GM18868 (cell line): ENCODE results near the gene REPS1.
A peak's percentile ranks its signal among the peaks of the same experiment; 100 is the strongest.
"Not testable (repeated sequence)": the region's sequence is repeated elsewhere in the genome, so short reads cannot be mapped to it uniquely, and the experiment has no call there.

ENCODE experiments used
- ATAC-seq: cut with Tn5 transposase; IDR thresholded peaks from one replicate; pipeline ENCODE4 v1.9.1; 2021; ENCODE audit warnings: mild to moderate bottlenecking, moderate library complexity; ENCODE audit not compliant: unreplicated experiment

The REPS1 gene

GRCh38 chr6:139003751-139004150 is 15.7 kb upstream of the REPS1 start:
- no peak for ATAC-seq

DNA sequence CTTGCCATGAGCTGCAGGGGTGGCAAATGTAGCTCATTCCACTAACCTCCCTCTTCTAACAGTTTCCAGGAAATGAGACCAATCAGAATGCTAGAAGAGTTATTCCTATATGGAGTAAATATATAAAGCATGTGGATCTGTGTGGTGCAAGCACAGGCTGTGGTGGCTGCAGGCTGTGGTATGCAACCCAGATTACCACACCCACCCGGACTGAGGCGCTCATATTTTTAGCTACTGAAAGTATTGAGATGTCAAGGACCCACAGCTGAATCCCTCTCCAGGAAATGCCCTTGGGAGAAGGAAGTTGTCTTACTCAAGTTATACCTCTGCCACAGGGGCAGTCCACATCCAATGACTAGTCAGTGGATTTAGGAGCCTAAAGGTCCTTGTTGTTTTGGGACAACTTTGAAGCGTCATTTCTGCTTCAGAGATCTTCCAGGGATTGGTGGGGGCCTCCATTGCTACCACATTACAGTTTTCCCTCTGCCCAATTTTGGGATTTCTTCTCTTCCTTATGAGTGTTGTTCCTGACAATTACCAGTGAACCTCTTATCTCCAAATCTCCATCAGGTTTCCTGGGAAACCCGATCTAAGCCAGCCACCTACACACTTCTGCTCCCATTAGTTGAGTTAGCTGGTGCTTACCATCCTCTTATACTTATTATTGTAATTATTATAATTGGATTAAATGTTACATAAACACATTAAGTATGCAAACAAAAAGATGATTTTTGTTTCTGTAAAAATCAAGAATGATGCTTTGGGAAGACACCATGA is 12.1 kb upstream of the REPS1 start:
- ATAC-seq = no peak

DNA sequence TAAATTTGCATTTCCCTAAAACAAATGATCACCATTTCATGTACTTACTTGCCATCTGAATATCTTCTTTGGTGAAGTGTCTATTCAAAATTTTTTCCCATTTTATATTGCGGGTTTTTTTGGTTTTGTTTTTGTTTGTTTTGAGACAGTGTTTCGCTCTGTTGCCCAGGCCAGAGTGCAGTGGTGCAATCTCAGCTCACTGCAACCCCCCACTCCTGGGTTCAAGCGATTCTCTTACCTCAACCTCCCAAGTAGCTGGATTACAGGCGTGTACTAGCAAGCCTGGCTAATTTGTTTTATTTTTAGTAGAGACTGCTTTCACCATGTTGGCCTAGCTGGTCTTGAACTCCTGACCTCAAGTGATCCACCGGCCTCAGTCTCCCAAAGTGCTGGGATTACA is 9.1 kb upstream of the REPS1 start:
- no peak for ATAC-seq

GRCh38 chr6:138996524-138996923 is 8.5 kb upstream of the REPS1 start:
- ATAC-seq = no peak

DNA sequence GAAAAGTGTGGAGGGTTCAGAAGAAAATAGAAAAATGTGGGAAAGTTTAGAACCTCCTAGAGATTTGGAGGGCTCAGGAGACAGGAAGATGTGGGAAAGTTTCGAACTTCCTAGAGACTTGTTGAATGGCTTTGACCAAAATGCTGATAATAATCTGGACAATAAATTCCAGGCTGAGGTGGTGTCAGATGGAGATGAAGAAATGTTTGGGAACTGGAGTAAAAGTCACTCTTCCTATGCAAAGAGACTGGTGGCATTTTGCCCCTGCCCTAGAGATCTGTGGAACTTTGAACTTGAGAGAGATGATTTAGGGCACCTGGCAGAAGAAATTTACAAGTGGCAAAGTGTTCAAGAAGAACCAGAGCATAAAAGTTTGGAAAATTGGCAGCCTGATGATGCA is 5.4 kb upstream of the REPS1 start:
- ATAC-seq = not testable (repeated sequence)

DNA sequence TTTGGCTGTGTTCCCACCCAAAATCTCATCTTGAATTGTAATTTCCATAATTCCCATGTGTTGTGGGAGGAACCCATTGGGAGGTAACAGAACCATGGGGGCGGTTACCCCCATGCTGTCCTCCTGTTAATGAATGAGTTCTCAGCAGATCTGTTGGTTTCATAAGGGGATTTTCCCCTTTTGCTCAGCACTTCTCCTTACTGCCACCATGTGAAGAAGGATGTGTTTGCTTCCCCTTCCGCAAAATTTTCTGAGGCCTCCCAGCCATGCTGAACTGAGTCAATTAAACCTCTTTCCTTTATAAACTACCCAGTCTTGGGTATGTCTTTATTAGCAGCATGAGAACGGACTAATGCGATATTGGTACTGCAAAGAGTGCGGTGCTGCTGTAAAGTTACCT is 4.9 kb upstream of the REPS1 start:
- ATAC-seq = not testable (repeated sequence)

DNA sequence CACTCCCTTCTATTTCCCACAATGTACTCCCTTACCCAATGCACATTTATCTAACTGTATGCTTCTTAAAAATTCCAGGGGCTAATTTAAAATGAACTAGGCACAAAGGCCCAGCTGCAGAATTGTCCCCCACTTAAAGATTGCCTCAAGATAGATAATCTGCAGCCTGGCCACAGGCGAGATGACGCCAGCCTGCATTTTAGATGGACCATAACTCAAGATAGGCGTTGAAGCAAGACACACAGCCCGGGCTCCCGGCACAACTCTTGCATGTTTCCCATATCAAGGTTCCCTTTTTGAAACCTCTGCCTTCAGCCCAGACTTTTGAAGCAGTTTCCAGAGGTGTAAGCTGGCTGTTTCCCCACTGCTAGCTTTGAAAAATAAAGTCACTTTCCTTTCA is 3.2 kb upstream of the REPS1 start:
- no peak for ATAC-seq

GRCh38 chr6:138989098-138989983 is 1.3 kb upstream of the REPS1 start:
- no peak for ATAC-seq

DNA sequence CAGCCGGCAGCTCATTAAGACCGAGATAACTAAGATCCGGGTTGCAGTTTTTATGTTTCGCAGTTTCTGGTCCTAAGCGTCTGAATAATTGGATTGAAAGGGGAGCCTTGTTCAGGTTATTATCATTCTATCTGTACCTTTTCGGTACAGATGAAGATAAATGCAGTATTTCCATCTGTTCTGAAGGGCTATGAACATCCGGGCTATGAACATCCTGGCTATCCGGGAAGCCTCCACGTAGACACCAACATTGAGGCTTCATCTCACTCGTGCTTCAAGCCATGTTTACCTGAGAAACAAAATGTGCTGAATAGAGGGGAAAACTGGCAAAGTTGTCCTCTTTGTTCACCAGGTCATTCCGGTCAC is 399 bp upstream of the REPS1 start:
- ATAC-seq = peak; percentile 9

DNA sequence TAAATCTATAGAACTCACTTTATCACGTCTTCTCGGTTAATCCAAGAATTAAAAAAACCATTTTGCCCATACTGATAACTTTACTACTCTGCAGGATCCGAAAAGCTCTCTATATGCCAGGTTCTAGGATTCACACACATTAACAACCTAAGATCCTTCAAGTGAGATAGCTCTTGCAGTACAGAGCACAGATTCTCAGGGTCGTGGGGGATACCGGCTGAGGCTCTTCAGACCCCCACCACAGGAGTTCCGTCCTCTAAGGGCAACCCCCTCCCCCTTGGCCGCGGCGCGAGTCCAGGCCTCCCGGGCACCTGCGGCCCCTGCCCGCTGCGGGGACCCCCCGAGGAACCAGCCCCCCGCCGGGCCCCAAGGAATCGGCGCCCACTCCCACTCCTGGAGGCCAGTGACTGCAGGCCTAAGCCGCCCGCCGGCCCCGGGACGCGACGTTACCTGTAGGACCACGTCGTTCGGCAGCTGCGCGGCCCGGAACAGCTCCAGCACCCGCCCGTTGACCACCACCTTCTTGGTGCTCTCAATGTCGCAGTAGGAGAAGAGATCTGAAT is 892 bp downstream of the REPS1 start:
- ATAC-seq = no peak

- no peak for ATAC-seq
Observed at GRCh38 chr6:138986578-138986977, 1.5 kb downstream of the REPS1 start.

GRCh38 chr6:138981416-138981815 is 6.6 kb downstream of the REPS1 start:
- ATAC-seq = no peak

- peak; percentile 81 for ATAC-seq
Observed at GRCh38 chr6:138979813-138980668, 8.0 kb downstream of the REPS1 start.

DNA sequence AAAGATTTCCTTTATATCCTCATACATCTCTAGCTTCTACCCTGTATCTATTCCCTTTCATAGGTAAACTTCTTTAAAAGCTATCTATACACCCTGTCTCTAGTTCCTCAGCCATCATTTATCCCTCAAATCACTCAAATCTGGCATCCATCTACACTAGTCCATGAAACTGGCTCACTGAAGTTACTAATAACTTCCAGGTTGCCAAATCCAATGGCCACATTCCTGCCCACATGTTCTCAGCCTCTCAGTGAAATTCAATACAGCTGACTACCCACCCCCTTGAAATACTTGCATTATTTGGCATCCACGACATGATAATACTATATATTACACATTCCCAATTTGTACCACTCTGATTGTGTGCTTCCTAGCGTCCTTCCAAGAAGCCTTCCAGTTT is 8.7 kb downstream of the REPS1 start:
- ATAC-seq = no peak

DNA sequence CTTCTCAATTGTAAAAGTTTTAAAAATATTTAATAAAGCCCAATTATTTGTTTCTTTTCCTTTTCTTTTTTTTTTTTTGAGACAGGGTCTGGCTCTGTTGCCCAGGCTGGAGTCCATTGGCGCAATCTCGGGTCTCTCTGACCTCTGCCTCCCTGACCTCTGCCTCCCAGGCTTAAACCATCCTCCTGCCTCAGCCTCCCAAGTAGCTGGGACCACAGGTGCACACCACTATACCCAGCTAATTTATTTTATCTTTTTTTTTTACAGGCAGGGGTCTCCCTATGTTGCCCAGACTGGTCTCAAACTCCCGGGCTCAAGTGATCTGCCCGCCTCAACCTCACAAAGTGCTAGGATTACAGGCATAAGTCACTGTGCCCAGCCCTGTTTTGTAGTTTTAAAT is 9.8 kb downstream of the REPS1 start:
- ATAC-seq = no peak

- ATAC-seq = no peak
Observed at GRCh38 chr6:138977646-138978167, 10.3 kb downstream of the REPS1 start.

GRCh38 chr6:138977242-138977641 is 10.8 kb downstream of the REPS1 start:
- ATAC-seq = no peak

DNA sequence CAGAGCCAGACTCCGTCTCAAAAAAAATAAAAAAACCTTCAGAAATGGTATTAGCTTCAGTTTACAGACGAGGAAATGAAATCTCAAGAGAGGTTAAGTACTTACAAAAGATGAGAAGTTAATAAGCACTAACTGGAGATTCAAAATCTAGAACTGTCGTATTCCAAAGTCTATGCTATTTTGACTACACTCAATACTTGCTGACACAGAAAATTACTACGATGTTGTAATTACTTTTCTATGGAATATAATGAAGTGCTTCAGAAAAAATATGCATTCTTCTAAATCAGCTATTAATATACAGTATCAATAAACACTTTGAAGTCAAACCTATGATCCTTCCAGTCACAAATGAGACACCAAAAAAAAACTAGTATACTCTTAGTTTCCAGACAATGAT is 12.2 kb downstream of the REPS1 start:
- ATAC-seq = no peak

DNA sequence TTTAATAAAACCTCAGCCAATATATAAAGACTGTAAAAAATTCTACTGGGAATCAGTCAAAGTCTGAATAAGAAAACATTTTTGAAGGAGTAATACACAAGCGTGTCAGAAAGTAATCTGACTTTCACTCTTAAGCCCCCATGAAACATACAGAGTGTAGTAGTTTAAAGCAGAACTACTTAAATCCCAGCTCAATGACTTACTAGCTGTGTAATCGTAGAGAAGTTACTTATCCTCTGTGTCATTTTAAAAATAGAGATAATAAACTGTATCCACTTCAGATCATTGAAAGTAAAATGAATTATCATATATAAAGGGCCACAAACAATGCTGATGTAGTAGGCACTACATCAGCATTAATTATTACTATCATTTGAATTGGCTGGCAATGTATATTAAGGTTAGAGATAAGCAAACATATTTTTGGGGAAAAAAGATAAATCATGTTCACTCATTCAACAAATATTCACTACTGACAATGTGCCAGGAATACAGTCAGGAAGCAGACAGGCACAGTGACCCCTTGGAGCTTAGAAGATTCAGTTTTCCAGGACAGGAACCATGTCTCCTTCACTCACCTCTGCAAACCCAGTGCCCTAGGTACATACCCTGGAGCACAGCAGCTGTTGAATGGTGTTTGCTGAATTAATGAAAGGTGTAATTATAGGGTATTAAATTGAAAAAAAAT is 14.4 kb downstream of the REPS1 start:
- no peak for ATAC-seq

- ATAC-seq = no peak
Observed at GRCh38 chr6:138972226-138972665, 15.8 kb downstream of the REPS1 start.
